GM23338 (cell line): ENCODE data around the gene SNAPC4.

Source experiments
- CREB1 ChIP-seq: fragments of 250-450 bp; sonication (Bioruptor Pico); IDR thresholded peaks from 2 replicates; pipeline ENCODE4 v1.5.0; 2020; ENCODE audit warnings: low read depth, mild to moderate bottlenecking, moderate library complexity
- EZH2 ChIP-seq: fragments of 200-600 bp; sonication (generic); IDR thresholded peaks from one replicate; pipeline ENCODE4 v1.8.0; 2017; ENCODE audit warnings: antibody characterized with exemption, mild to moderate bottlenecking, low read depth; ENCODE audit not compliant: unreplicated experiment
- POLR2AphosphoS5 ChIP-seq: IDR thresholded peaks from 2 replicates; pipeline ENCODE4 v1.6.1; 2016; ENCODE audit warnings: antibody characterized with exemption, low read depth
- REST ChIP-seq: IDR thresholded peaks from one replicate; pipeline ENCODE4 v1.6.1; 2018; ENCODE audit warnings: antibody characterized with exemption; ENCODE audit not compliant: unreplicated experiment
- TF ChIP-seq, protein P1 (sequence below), 2 experiments: fragments of 200-600 bp in 1 of 2; sonication (generic) in 1 of 2; conservative IDR thresholded peaks; 2 replicates each; pipeline versions ENCODE4 v1.5.1 to v1.6.1; 2016 to 2017; ENCODE audit warnings: antibody characterized with exemption in 2 of 2, low read depth in 2 of 2, mild to moderate bottlenecking in 2 of 2, moderate library complexity in 1 of 2

- TF ChIP-seq EZH2: no peak
- TF ChIP-seq, protein P1, sequence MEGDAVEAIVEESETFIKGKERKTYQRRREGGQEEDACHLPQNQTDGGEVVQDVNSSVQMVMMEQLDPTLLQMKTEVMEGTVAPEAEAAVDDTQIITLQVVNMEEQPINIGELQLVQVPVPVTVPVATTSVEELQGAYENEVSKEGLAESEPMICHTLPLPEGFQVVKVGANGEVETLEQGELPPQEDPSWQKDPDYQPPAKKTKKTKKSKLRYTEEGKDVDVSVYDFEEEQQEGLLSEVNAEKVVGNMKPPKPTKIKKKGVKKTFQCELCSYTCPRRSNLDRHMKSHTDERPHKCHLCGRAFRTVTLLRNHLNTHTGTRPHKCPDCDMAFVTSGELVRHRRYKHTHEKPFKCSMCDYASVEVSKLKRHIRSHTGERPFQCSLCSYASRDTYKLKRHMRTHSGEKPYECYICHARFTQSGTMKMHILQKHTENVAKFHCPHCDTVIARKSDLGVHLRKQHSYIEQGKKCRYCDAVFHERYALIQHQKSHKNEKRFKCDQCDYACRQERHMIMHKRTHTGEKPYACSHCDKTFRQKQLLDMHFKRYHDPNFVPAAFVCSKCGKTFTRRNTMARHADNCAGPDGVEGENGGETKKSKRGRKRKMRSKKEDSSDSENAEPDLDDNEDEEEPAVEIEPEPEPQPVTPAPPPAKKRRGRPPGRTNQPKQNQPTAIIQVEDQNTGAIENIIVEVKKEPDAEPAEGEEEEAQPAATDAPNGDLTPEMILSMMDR (conservative IDR thresholded peaks at IDR 0.05; ENCODE audit: low read depth in 2 of 2): no peak
- no peak for TF ChIP-seq POLR2AphosphoS5
- TF ChIP-seq CREB1: no peak
- TF ChIP-seq REST: no peak
Measured at GRCh38 chr9:136444102-136444501, 44.1 kb upstream of the SNAPC4 start.
